A549 (cell line): ENCODE measurements around the gene PXT1.

ENCODE experiments used
- CEBPB ChIP-seq, 2 experiments: fragments of >200 bp in 1 of 2; sonication (Bioruptor Twin) in 1 of 2; formaldehyde crosslinking in 1 of 2; IDR thresholded peaks; 2 replicates each; pipeline ENCODE4 v1.6.1; 2012 to 2016
- EP300 ChIP-seq, 2 experiments: fragments of >200 bp; sonication (Bioruptor Twin); formaldehyde crosslinking; IDR thresholded peaks; 2 replicates in 1 of 2; 3 replicates in 1 of 2; pipeline ENCODE4 v1.6.1; 2016 to 2017
- POLR2A ChIP-seq: IDR thresholded peaks from 2 replicates; pipeline ENCODE4 v1.6.1; 2012; ENCODE audit warnings: mild to moderate bottlenecking, low read length
- RAD21 ChIP-seq, 2 experiments: fragments of >200 bp in 1 of 2; sonication (Bioruptor Twin) in 1 of 2; formaldehyde crosslinking in 1 of 2; IDR thresholded peaks in 1 of 2; conservative IDR thresholded peaks in 1 of 2; 2 replicates in 1 of 2; 3 replicates in 1 of 2; pipeline ENCODE4 v1.6.1; 2012 to 2018; ENCODE audit warnings: inconsistent platforms in 1 of 2
- TP53 ChIP-seq: fragments of 250-450 bp; sonication (Bioruptor Pico); IDR thresholded peaks from 2 replicates; pipeline ENCODE4 v1.5.0; 2021; ENCODE audit warnings: mild to moderate bottlenecking, moderate library complexity
- TF ChIP-seq, protein P1 (sequence below): fragments of >200 bp; sonication (Bioruptor Twin); formaldehyde crosslinking; IDR thresholded peaks from 3 replicates; pipeline ENCODE4 v1.5.1; 2016

GRCh38 chr6:36402481-36402880 lies 40.2 kb downstream of the PXT1 start:
- no peak for TF ChIP-seq POLR2A
- TF ChIP-seq, protein P1, sequence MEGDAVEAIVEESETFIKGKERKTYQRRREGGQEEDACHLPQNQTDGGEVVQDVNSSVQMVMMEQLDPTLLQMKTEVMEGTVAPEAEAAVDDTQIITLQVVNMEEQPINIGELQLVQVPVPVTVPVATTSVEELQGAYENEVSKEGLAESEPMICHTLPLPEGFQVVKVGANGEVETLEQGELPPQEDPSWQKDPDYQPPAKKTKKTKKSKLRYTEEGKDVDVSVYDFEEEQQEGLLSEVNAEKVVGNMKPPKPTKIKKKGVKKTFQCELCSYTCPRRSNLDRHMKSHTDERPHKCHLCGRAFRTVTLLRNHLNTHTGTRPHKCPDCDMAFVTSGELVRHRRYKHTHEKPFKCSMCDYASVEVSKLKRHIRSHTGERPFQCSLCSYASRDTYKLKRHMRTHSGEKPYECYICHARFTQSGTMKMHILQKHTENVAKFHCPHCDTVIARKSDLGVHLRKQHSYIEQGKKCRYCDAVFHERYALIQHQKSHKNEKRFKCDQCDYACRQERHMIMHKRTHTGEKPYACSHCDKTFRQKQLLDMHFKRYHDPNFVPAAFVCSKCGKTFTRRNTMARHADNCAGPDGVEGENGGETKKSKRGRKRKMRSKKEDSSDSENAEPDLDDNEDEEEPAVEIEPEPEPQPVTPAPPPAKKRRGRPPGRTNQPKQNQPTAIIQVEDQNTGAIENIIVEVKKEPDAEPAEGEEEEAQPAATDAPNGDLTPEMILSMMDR, result no peak
- no peak for TF ChIP-seq RAD21 (conservative IDR thresholded peaks at IDR 0.05 in 1 of 2, IDR thresholded peaks at IDR 0.05 in 1 of 2)
- no peak for TF ChIP-seq CEBPB (IDR thresholded peaks at IDR 0.05)
- TF ChIP-seq TP53 (CRISPR knock-in tag), result no peak
- no peak for TF ChIP-seq EP300 (IDR thresholded peaks at IDR 0.05)
